CD4-positive, alpha-beta T cell treated with Interleukin-12 subunit alpha and Interleukin-12 subunit beta, for 1 hour (primary cell): ENCODE measurements around the gene HSD17B1.
"Not testable (repeated sequence)": the region's sequence is repeated elsewhere in the genome, so short reads cannot be mapped to it uniquely, and the experiment has no call there.

Source experiments
- DNase-seq: peaks from one replicate; pipeline ENCODE4 v3.0.0-alpha.2; 2020

The HSD17B1 gene

DNA sequence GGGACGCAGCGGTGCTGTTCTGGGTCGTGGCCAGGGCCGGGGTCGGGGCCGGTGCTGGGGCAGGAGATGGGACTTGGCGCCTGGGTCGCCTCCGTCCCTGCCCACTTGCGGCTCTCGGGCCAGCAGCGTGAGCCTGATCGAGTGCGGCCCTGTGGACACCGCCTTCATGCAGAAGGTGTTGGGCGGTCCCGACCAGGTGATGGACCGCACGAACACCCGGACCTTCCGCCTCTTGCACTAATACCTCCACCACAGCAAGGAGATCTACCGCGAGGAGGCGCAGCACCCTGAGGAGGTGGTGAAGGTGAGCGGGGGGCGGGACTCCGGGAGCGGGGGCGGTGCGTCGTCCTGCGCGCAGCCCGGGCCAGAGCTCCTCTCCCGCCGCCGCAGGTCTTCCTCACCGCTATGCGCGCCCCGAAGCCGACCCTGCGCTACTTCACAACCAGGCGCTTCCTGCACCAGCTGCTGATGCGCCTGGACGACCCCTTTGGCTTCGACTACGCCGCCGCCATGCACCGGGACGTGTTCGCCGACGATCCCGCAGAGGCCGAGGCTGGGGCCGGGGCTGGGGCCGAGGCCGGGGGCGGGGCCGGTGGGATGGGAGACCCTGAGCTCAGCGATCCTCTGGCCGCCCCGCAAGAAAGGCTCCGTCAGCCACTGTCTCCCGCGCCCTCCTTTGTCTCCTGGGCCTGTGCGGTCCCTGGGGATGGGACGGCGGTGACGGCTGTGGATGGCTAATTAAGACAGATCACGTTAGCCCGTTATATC lies 4.5 kb upstream of the HSD17B1 start:
- peak; percentile 81 for DNase-seq

DNA sequence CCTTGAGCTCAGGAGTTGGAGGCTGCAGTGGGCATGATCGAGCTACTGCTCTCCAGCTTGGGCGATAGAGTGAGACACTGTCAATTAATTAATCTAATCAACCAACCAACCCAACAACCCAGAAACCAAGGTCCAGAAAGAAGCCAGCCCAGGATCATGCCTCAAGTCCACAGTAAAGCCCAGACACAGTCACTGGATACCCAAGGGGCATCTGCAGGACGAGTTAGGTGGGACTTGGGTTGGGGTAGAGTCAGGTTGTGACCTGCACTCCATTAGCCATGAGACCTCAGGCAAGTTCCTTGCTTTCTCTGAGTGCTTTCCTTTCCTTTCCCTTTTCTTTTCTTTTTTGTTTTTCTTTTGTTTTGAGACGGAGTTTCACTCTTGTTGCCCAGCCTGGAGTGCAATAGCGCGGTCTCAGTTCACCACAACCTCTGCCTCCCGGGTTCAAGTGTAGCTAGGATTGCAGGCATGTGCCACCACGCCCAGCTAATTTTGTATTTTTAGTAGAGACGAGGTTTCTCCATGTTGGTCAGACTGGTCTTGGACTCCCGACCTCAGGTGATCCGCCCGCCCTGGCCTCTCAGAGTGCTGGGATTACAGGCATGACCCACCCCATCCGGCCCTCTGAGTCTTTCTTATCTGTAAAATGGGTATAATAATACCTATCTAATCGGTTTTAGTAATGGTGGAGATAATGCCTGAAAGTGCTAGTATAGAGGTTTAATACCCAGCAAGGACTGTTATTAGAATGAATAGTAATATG lies 3.5 kb upstream of the HSD17B1 start:
- DNase-seq, result no peak

GRCh38 chr17:42553161-42553818 lies 567 bp downstream of the HSD17B1 start:
- no peak for DNase-seq

GRCh38 chr17:42553866-42554249 lies 1.1 kb downstream of the HSD17B1 start:
- peak; percentile 27 for DNase-seq

DNA sequence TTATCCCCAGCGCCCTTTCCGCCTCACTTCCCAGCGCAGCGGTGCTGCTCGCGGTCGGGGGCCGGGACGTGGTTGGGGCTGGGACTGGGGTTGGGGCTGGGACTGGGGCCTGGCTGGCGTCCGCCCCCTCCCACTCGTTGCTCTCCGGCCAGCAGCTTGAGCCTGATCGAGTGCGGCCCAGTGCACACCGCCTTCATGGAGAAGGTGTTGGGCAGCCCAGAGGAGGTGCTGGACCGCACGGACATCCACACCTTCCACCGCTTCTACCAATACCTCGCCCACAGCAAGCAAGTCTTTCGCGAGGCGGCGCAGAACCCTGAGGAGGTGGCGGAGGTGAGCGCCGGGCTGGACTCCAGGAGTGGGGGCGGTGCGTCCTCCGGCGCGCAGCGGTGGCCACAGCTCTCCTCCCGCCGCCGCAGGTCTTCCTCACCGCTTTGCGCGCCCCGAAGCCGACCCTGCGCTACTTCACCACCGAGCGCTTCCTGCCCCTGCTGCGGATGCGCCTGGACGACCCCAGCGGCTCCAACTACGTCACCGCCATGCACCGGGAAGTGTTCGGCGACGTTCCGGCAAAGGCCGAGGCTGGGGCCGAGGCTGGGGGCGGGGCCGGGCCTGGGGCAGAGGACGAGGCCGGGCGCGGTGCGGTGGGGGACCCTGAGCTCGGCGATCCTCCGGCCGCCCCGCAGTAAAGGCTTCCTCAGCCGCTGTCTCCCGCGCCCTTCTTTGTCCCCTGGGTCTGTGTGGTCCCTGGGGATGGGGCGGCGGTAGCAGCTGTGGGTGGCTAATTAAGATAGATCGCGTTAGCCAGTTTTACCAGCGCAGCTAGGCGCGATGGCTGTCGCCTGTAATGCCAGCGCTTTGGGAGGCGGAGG lies 1.8 kb downstream of the HSD17B1 start:
- DNase-seq, result peak; percentile 82

- DNase-seq, result no peak
Observed at GRCh38 chr17:42555122-42555622, 2.4 kb downstream of the HSD17B1 start.

DNA sequence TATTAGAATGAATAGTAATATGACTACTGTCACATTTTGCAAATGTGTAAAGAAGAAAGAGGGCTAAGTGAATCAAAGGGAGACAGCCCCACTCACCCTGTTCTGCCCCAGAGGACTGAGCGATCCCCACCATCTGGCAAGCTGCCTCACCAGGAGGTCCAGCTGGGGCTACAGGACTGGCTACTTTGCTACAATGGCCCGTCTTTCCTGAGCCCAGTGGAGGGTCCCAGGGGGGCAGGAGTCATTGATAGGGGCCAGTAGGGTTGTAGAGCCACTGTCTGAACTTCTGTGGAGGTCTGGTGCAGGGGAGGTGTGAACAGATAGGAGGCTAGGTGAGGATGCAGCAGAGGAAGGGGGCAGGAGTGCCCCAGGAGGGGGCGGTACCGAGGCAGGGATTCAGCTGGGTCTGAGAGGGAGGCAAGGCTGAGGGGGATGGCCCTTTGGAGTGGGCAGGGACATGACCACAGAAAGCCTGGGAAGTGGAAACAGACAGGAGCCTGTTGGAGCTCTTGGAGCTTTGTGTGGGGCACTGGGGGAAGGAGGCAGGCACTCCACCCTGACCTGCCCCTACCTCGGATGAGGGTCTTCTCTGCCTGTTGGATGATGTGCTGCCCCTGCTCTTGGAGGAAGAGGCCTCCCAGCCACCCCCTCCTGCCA lies 3.4 kb downstream of the HSD17B1 start:
- not testable (repeated sequence) for DNase-seq

GRCh38 chr17:42559075-42559474 lies 6.4 kb downstream of the HSD17B1 start:
- no peak for DNase-seq

DNA sequence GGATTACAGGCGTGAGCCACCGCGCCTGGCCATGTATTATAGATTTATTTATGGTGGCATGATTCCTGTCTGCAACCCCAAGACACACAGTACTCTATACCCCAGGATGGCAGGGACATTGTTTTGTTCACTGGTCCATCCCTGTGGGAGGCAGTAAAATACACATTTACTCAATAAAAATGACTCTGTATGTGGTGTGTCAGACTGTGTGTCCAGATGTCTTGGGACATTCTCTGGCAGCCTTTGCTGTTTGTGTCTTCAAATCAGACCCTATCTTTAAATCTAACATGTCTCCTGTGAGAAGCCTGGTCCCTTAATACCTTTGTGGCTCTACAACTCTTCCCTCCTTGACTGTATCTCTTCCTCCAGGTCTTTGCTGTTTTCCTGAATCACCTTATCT lies 7.5 kb downstream of the HSD17B1 start:
- no peak for DNase-seq

DNA sequence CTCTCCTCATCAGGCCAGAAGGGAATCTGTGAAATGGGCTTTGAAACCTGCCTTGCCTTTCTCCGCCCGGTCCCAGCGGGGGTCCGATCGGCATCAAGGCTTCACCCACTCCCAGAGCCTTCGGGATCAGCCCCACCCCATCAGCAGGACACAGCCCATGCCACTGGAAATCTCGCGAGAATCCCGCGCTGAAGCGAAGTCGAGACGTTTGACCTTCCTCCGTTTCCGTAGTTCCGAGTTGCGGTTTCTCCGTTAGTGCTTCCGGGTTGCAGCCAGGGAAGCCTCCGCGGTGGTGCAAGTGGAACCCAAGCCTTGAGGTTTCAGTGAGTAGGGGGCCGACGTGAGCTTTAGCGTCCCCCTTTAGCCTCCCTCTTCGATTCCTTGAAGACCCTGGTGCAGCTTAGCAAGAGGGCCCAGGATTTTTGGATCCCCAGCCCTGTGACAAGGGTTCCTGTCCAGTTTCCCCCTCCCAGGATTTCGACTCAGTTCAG lies 9.2 kb downstream of the HSD17B1 start, which contains the start of gene COASY:
Gene COASY, plus strand, starts transcription at position 252 of the 491 bp plus-strand sequence. CDS start 475 bp downstream, outside the sequence.
- peak; percentile 95 for DNase-seq

GRCh38 chr17:42562388-42563142 lies 9.8 kb downstream of the HSD17B1 start:
- DNase-seq, result no peak

- DNase-seq, result no peak
Observed at GRCh38 chr17:42563143-42563509, 10.4 kb downstream of the HSD17B1 start.

DNA sequence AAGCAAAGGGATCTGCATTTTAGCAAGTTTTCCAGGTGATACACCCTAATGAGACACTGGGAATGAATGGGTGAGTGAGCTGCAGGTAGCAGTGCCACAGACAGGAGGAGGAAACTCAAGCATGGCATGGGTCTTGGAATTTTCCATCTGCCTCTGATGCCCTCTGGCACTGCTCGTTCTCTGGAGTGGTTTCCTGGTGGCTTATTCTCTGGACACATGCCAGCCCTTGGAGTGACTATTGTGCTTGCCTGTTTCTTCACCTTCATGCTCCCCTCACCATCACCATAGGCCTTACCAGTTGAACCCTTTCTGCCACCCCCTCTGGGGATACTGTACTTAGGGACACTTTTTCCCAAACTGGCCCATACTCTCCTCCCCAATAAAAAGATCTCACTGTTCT lies 10.8 kb downstream of the HSD17B1 start:
- no peak for DNase-seq

DNA sequence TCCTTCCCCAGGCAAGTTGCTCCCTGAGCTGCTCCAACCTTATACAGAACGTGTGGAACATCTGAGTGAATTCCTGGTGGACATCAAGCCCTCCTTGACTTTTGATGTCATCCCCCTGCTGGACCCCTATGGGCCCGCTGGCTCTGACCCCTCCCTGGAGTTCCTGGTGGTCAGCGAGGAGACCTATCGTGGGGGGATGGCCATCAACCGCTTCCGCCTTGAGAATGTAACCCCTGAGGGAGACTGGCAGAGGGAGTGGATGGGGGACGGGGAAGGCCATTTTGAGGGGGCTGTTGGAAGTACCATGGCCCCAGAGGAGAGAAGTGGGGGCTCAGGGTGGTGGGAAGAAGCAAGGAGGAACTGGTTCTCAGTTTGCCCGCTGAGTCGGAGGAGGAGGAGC lies 11.2 kb downstream of the HSD17B1 start:
- DNase-seq, result no peak

DNA sequence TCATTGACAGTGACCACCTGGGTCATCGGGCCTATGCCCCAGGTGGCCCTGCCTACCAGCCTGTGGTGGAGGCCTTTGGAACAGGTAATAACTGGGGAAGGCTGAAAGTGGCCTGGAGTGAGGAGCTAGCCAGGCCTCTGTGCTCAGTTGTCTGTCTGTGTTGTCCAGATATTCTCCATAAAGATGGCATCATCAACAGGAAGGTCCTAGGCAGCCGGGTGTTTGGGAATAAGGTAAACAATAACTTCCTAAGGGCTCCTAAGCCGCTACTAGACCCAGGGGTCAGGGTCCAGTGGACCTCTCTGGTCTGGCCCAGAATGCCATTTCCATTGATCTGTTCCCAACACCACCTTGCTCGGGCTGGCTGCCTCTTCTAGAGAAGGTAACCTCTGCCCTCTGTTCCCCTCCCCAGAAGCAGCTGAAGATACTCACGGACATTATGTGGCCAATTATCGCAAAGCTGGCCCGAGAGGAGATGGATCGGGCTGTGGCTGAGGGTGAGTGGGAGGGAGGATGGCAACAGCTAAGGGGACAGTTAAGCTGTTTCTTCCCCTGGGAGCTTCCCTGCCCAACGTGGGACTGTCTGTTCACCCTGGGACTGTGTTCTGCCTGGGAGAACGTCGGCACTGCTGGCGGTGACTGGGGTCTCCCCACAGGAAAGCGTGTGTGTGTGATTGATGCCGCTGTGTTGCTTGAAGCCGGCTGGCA lies 12.2 kb downstream of the HSD17B1 start:
- no peak for DNase-seq

DNA sequence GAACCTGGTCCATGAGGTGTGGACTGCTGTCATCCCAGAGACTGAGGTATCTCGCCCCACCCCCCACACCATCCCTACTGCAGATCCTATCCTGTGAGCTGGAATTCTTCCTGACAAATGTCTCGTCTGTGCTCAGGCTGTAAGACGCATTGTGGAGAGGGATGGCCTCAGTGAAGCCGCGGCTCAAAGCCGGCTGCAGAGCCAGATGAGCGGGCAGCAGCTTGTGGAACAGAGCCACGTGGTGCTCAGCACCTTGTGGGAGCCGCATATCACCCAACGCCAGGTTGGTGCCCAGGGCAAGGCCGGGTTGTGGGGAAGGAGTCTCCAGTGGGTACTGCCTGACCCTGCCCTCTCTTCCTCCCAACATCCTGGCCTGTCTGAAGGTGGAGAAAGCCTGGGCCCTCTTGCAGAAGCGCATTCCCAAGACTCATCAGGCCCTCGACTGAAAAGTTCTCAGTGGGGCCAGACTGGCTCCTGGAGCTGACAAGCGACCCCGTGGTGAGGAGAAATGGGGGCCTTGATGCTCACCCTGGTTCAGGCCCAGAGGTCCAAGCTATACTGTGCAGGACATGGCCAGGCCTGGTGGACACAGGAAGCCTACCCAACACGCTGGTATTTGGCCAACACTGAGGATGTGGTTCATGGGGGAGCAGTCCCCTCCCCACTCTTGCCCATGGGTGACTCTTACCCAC lies 12.9 kb downstream of the HSD17B1 start:
- DNase-seq, result no peak

GRCh38 chr17:42566215-42566882 lies 13.6 kb downstream of the HSD17B1 start:
- no peak for DNase-seq

- peak; percentile 93 for DNase-seq
Observed at GRCh38 chr17:42566883-42567573, 14.3 kb downstream of the HSD17B1 start, which contains the start of gene MLX. Gene MLX, plus strand, starts transcription at chr17:42567100. Its CDS starts 25 bp downstream, at chr17:42567125.
